Right lobe of liver (tissue), 6 donors: Measurements from ENCODE around the gene TMEM203. TPM values are rescaled to one million over a fixed set of nuclear protein-coding genes. Genes with fewer than 3 reads are reported as not detected.
A peak's percentile ranks its signal among the peaks of the same experiment; 100 is the strongest.

Source experiments
- ATAC-seq, 4 donors: fragments of 200-7000 bp; cut with Tn5 transposase; one replicate each; pipeline ENCODE4 v1.9.1; 2020; ENCODE audit warnings: mild to moderate bottlenecking in 4 of 4, moderate library complexity in 4 of 4
- DNase-seq, 3 donors: peaks; one replicate each; pipeline ENCODE4 v3.0.0-alpha.2; 2020
- H3K27ac ChIP-seq, 3 donors: fragments of 200-600 bp; one replicate each; pipeline ENCODE4 v1.8.0; 2022
- H3K27me3 ChIP-seq, 2 donors: fragments of 200-600 bp; one replicate each; pipeline ENCODE4 v1.8.0; 2022
- H3K36me3 ChIP-seq, 4 donors: fragments of 200-600 bp; sonication (generic) in 1 of 4; one replicate each; pipeline versions ENCODE4 v1.5.1 to v1.8.0; 2017 to 2022; ENCODE audit warnings: control low read depth in 1 of 4
- H3K4me1 ChIP-seq, 4 donors: fragments of 200-600 bp; sonication (generic) in 1 of 4; one replicate each; pipeline versions ENCODE4 v1.5.1 to v1.8.0; 2017 to 2022; ENCODE audit warnings: control low read depth in 1 of 4
- H3K4me3 ChIP-seq, 3 donors: fragments of 200-600 bp; one replicate each; pipeline ENCODE4 v1.8.0; 2022
- H3K9me3 ChIP-seq, 4 donors: fragments of 200-600 bp; sonication (generic) in 1 of 4; one replicate each; pipeline versions ENCODE4 v1.5.1 to v1.8.0; 2017 to 2022; ENCODE audit warnings: control low read depth in 1 of 4
- POLR2A ChIP-seq: fragments of 450-650 bp; IDR thresholded peaks from one replicate; pipeline ENCODE4 v1.6.1; 2017; ENCODE audit warnings: antibody characterized with exemption, mild to moderate bottlenecking
- WGBS: methylation state at CpG from one replicate; pipeline ENCODE4 v1.1.6; 2018; ENCODE audit warnings: low coverage, low lambda C conversion rate; ENCODE audit not compliant: insufficient coverage; ENCODE audit errors: missing lambda C conversion rate; 5-methylcytosine and 5-hydroxymethylcytosine counted together
- intact Hi-C, 2 donors: fragments of 100-400 bp; cut with DNase I; formaldehyde crosslinking; loops; one replicate each; pipeline versions ENCODE4 v1.11.2 to v1.14.1; 2022
- total RNA-seq, 6 experiments: library from RNA; depleted of rRNA in 2 of 6; stranded (reverse); fragments of >200 nt in 2 of 6; fragmentation: NEBNext Ultra II Directional in 3 of 6; extraction: Animal tissue kit (Norgen Biotek cat#: 25700) in 3 of 6; gene quantifications; one replicate each; pipeline versions ENCODE4 v1.1.0 to v1.2.4, GENCODE V29; 2016 to 2023
- TF ChIP-seq, protein P1 (sequence below), 4 donors: fragments of 200-600 bp in 3 of 4; fragments of 450-650 bp in 1 of 4; IDR thresholded peaks; one replicate each; pipeline versions ENCODE4 v1.5.1 to v1.8.0; 2016 to 2022; ENCODE audit warnings: antibody characterized with exemption in 4 of 4, mild to moderate bottlenecking in 2 of 4
- donor health status: DM: no; HTN: yes; CAD: no.
- donor health status: DM: no; HTN: no; CAD: no.
- donor health status: DM: no; HTN: no; CAD: no.
- donor health status: DM: no; HTN: yes; CAD: no.
- donor health status: DM: no; HTN: yes; CAD: no.

Gene TMEM203
- total RNA-seq, 6 experiments from 2014 or later: 17.7 to 28.0 (median 23.9) TPM

DNA sequence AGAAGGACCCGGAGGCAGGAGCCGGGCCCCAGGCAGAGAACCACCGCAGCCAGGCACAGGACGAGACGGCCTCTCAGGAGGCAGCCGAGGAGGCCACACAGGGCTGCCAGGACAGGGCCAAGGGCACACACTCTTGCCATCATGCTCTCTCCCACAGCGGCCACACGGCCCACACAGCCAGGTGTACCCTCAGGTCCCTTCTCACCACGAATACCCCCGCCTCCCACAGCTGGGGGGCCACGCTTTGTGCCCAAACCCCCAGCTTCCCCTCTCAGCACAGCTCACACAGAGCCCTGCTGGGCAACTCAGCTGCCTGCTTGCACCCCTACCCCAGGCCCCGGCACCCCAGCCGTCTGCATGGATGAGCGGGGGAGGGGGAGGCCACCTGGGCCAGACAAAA is 11.7 kb downstream of the TMEM203 start:
- Histone ChIP-seq H3K27me3 (no peaks in the 10 kb centered on the region), H3K9me3 (no peaks in the 10 kb centered on the region), H3K4me1 (peaks cover 0 to 59% (median 27%) of the 10 kb centered on the region in 4 donors), H3K36me3 (peaks cover 0 to 10% (median 0%) of the 10 kb centered on the region in 4 donors), H3K4me3 (no peak overlapping the region), H3K27ac (peak overlapping the region in 1 of 3 donors; percentile 55)
- ATAC-seq: no peak
- no CpG with 5 or more reads among the region's 14 CpGs for WGBS
- DNase-seq: no peak
- TF ChIP-seq POLR2A: no peak
- intact Hi-C loops: no loop called here

DNA sequence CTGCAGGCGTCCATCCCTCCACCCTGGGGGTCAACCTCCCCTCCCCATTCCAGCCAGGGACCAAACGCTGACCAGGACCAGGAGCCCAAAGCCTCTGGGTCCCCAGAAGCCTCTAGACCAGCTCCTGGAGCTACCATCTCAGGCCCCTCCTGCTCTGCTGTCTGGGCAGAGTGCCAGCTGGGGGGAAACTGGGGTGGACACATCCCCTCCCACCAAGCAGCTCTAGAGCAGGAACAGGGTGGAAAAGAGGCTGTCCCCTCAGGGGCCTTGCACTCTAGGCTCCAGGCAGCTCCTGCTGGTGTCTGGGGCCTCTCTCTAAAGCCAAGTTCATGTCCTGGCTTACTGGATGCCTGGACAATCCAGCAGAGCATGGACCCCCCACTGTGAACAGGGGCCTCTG is 12.6 kb downstream of the TMEM203 start:
- H3K9me3 ChIP-seq: no peaks in the 10 kb centered on the region
- H3K27ac ChIP-seq: no peak overlapping the region
- ATAC-seq (no peak), DNase-seq (no peak)
- intact Hi-C loops: no loop called here
- H3K27me3 ChIP-seq: no peaks in the 10 kb centered on the region
- peaks cover 0 to 56% (median 27%) of the 10 kb centered on the region in 4 donors for H3K4me1 ChIP-seq
- peaks cover 0 to 10% (median 0%) of the 10 kb centered on the region in 4 donors for H3K36me3 ChIP-seq
- TF ChIP-seq, protein P1, sequence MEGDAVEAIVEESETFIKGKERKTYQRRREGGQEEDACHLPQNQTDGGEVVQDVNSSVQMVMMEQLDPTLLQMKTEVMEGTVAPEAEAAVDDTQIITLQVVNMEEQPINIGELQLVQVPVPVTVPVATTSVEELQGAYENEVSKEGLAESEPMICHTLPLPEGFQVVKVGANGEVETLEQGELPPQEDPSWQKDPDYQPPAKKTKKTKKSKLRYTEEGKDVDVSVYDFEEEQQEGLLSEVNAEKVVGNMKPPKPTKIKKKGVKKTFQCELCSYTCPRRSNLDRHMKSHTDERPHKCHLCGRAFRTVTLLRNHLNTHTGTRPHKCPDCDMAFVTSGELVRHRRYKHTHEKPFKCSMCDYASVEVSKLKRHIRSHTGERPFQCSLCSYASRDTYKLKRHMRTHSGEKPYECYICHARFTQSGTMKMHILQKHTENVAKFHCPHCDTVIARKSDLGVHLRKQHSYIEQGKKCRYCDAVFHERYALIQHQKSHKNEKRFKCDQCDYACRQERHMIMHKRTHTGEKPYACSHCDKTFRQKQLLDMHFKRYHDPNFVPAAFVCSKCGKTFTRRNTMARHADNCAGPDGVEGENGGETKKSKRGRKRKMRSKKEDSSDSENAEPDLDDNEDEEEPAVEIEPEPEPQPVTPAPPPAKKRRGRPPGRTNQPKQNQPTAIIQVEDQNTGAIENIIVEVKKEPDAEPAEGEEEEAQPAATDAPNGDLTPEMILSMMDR (IDR thresholded peaks at IDR 0.05): no peak
- TF ChIP-seq POLR2A: no peak
- H3K4me3 ChIP-seq: no peak overlapping the region
- 50% methylated on average over 1 of the region's 2 CpGs for WGBS

GRCh38 chr9:137192448-137192780 is 13.0 kb downstream of the TMEM203 start:
- ATAC-seq: no peak
- intact Hi-C loops: no loop called here
- H3K4me3 ChIP-seq: no peak overlapping the region
- H3K4me1 ChIP-seq: peaks cover 0 to 57% (median 28%) of the 10 kb centered on the region in 4 donors
- WGBS: 57% methylated on average over 5 of the region's 10 CpGs
- no peaks in the 10 kb centered on the region for H3K9me3 ChIP-seq
- H3K27ac ChIP-seq: no peak overlapping the region
- DNase-seq: no peak
- H3K36me3 ChIP-seq: peaks cover 0 to 10% (median 0%) of the 10 kb centered on the region in 4 donors
- no peak for TF ChIP-seq POLR2A
- TF ChIP-seq, protein P1 (IDR thresholded peaks at IDR 0.05): no peak
- H3K27me3 ChIP-seq: no peaks in the 10 kb centered on the region

DNA sequence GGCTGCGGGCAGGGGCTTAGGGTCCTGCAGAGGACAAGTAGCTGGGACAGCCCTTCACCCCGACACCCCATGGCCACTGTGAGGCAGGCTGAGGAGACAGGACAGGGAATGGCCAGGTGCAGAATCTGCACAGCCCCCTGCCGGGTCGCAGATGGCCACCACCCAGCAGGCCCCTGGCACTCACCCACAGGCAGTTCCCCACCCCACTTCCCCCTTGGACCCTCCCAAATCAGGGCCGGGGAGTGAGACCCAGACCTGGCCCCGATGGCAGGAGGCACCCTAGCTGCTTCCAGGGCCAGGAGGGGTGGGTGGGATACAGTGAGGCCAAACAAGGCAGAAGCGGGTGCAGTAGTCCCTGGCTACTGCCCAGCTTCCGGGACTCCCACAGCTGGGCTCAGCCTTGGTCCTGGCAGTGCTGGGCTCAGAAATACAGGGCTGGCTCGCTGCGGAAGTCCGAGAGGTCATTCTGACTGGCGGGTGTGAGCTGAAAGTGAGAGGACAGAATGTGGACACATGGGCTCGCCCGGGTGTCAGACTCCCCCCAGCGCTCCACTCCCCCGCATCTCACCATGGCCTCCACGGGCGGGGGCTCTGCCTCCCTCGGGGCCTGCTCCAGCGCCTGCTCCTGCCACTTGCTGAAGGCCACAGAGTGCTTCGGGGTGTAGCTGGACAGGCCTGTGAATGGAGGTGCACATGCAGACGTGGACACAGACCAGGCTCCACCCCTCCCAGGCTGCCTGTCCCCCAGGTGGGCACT is 13.6 kb downstream of the TMEM203 start:
- WGBS: 40% methylated on average over 1 of the region's 22 CpGs
- Histone ChIP-seq H3K27ac (no peak overlapping the region), H3K4me1 (peaks cover 0 to 59% (median 28%) of the 10 kb centered on the region in 4 donors), H3K9me3 (no peaks in the 10 kb centered on the region), H3K4me3 (no peak overlapping the region), H3K36me3 (peaks cover 0 to 10% (median 0%) of the 10 kb centered on the region in 4 donors), H3K27me3 (no peaks in the 10 kb centered on the region)
- TF ChIP-seq POLR2A: no peak
- TF ChIP-seq, protein P1 (IDR thresholded peaks at IDR 0.05): no peak
- ATAC-seq (no peak), DNase-seq (no peak)
- intact Hi-C loops: no loop called here

GRCh38 chr9:137191245-137191644 is 14.2 kb downstream of the TMEM203 start:
- Histone ChIP-seq H3K36me3 (peaks cover 0 to 10% (median 0%) of the 10 kb centered on the region in 4 donors), H3K4me1 (peaks cover 0 to 58% (median 28%) of the 10 kb centered on the region in 4 donors), H3K4me3 (no peak overlapping the region), H3K27ac (no peak overlapping the region), H3K27me3 (no peaks in the 10 kb centered on the region), H3K9me3 (no peaks in the 10 kb centered on the region)
- TF ChIP-seq, protein P1 (IDR thresholded peaks at IDR 0.05): no peak
- TF ChIP-seq POLR2A: no peak
- intact Hi-C loops: no loop called here
- ATAC-seq (no peak), DNase-seq (no peak)
- WGBS: 60% methylated on average over 2 of the region's 3 CpGs
